K562 (cell line): ENCODE measurements around the gene FOSL1. TPM values are rescaled to one million over a fixed set of nuclear protein-coding genes. Genes with fewer than 3 reads are reported as not detected.

Experiments
- CAMTA2 ChIP-seq: fragments of 250-450 bp; sonication (Bioruptor Pico); conservative IDR thresholded peaks from 2 replicates; pipeline ENCODE4 v1.5.1; 2022
- POLR2AphosphoS2 ChIP-seq: IDR thresholded peaks from 2 replicates; pipeline ENCODE4 v1.6.1; 2012; ENCODE audit warnings: low read length, improper control_type of control experiment
- POU5F1 ChIP-seq: fragments of 150-350 bp; IDR thresholded peaks from 2 replicates; pipeline ENCODE4 v1.6.1; 2014; ENCODE audit warnings: borderline replicate concordance, low read length, low read depth, mild to moderate bottlenecking; ENCODE audit not compliant: partially characterized antibody
- PRPF4 ChIP-seq: fragments of 200-400 bp; formaldehyde crosslinking; IDR thresholded peaks from one replicate; pipeline ENCODE4 v1.6.1; 2017; ENCODE audit warnings: low read length, low read depth, mild to moderate bottlenecking; ENCODE audit not compliant: insufficient read depth, poor library complexity, severe bottlenecking
- RAD51 ChIP-seq: fragments of 450-650 bp; IDR thresholded peaks from 2 replicates; pipeline ENCODE4 v1.7.1; 2016; ENCODE audit warnings: low read depth, mild to moderate bottlenecking, borderline replicate concordance
- SIRT6 ChIP-seq: IDR thresholded peaks from one replicate; pipeline ENCODE4 v1.6.1; 2012; ENCODE audit warnings: low read depth, mild to moderate bottlenecking, control low read depth, inconsistent platforms, low read length, moderate library complexity
- SMAD4 ChIP-seq: fragments of 250-450 bp; sonication (Bioruptor Pico); conservative IDR thresholded peaks from 2 replicates; pipeline ENCODE4 v1.8.0; 2021; ENCODE audit warnings: inconsistent platforms, mild to moderate bottlenecking, moderate library complexity
- TSC22D4 ChIP-seq: fragments of 450-650 bp; IDR thresholded peaks from 2 replicates; pipeline ENCODE4 v1.6.1; 2016; ENCODE audit warnings: missing genetic modification characterization, missing biosample characterization, control low read depth
- polyA plus RNA-seq, 8 experiments: library from polyadenylated mRNA; depleted of rRNA in 4 of 8; stranded (reverse) in 5 of 8; unstranded in 3 of 8; fragments of >200 nt; fragmentation: Nextera tagmentation in 2 of 8; fragmentation: Illumina TruSeq in 1 of 8; extraction: Ambion mirVana in 2 of 8; extraction: Trizol in 1 of 8; gene quantifications; 2 replicates each; pipeline versions ENCODE4 v1.2.1 to v1.2.3, GENCODE V29; 2011 to 2014; ENCODE audit warnings: inconsistent platforms in 1 of 8, missing spikeins in 1 of 8
- total RNA-seq, 7 experiments: library from RNA; depleted of rRNA in 6 of 7; stranded (reverse); fragments of >200 nt in 6 of 7; fragmentation: Illumina TruSeq in 2 of 7; extraction: Trizol in 2 of 7; gene quantifications; 2 replicates each; pipeline versions ENCODE4 v1.2.1 to v1.2.3, GENCODE V29; 2011 to 2021; ENCODE audit warnings: low replicate concordance in 1 of 7
- TF ChIP-seq, protein P1 (sequence below): fragments of 200-600 bp; sonication (generic); IDR thresholded peaks from one replicate; pipeline ENCODE4 v1.6.1; 2012; ENCODE audit warnings: mild to moderate bottlenecking, low read depth, low read length, inconsistent platforms
- TF ChIP-seq, protein P2 (sequence below): fragments of 450-650 bp; IDR thresholded peaks from 2 replicates; pipeline ENCODE4 v1.6.1; 2017; ENCODE audit warnings: antibody characterized with exemption

The FOSL1 gene
- total and polyA plus RNA-seq, 9 of the 15 experiments (the other 6 are each of a cell fraction or from before 2014, with no cell fraction given), result 3.5 to 39.6 (median 10.0) TPM

DNA sequence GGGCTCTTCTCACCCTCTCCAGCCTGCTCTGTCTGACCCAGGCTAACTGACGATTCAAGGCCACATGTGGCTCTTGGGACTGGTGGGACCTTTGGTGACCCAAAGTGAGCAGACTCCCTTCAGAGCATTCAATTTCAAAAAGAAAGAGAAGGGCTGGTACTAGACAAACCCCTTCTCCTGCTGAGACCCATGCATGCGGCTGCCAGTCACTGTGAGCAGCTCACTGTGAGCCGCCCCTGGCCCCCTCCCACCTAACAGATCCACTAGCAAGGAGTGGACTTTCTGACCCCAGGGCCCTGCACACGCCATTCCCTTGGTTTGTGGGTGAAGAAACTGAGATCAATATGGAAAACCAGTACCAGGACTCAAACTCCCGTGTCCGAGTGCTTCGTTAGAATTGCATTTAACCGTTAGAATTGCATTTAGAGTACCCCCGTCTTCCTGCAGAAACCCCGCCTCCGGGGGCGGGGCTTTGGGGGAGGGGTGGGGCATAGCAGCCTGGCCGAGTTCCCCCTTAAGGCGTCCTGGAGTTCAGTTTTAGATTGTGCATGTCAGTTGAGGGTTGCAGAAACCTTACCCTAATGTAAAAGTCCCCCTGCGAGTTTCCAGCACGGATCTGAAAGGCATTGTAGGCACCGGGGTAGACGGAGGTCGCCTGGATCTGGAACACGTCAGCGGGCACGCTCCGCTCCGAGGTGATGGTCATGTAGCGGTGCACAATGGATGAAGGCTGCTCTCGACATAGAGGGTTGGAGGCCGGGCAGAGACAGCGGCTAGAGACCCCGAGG lies 32.7 kb downstream of the FOSL1 start (continued):
- TF ChIP-seq, protein P1, sequence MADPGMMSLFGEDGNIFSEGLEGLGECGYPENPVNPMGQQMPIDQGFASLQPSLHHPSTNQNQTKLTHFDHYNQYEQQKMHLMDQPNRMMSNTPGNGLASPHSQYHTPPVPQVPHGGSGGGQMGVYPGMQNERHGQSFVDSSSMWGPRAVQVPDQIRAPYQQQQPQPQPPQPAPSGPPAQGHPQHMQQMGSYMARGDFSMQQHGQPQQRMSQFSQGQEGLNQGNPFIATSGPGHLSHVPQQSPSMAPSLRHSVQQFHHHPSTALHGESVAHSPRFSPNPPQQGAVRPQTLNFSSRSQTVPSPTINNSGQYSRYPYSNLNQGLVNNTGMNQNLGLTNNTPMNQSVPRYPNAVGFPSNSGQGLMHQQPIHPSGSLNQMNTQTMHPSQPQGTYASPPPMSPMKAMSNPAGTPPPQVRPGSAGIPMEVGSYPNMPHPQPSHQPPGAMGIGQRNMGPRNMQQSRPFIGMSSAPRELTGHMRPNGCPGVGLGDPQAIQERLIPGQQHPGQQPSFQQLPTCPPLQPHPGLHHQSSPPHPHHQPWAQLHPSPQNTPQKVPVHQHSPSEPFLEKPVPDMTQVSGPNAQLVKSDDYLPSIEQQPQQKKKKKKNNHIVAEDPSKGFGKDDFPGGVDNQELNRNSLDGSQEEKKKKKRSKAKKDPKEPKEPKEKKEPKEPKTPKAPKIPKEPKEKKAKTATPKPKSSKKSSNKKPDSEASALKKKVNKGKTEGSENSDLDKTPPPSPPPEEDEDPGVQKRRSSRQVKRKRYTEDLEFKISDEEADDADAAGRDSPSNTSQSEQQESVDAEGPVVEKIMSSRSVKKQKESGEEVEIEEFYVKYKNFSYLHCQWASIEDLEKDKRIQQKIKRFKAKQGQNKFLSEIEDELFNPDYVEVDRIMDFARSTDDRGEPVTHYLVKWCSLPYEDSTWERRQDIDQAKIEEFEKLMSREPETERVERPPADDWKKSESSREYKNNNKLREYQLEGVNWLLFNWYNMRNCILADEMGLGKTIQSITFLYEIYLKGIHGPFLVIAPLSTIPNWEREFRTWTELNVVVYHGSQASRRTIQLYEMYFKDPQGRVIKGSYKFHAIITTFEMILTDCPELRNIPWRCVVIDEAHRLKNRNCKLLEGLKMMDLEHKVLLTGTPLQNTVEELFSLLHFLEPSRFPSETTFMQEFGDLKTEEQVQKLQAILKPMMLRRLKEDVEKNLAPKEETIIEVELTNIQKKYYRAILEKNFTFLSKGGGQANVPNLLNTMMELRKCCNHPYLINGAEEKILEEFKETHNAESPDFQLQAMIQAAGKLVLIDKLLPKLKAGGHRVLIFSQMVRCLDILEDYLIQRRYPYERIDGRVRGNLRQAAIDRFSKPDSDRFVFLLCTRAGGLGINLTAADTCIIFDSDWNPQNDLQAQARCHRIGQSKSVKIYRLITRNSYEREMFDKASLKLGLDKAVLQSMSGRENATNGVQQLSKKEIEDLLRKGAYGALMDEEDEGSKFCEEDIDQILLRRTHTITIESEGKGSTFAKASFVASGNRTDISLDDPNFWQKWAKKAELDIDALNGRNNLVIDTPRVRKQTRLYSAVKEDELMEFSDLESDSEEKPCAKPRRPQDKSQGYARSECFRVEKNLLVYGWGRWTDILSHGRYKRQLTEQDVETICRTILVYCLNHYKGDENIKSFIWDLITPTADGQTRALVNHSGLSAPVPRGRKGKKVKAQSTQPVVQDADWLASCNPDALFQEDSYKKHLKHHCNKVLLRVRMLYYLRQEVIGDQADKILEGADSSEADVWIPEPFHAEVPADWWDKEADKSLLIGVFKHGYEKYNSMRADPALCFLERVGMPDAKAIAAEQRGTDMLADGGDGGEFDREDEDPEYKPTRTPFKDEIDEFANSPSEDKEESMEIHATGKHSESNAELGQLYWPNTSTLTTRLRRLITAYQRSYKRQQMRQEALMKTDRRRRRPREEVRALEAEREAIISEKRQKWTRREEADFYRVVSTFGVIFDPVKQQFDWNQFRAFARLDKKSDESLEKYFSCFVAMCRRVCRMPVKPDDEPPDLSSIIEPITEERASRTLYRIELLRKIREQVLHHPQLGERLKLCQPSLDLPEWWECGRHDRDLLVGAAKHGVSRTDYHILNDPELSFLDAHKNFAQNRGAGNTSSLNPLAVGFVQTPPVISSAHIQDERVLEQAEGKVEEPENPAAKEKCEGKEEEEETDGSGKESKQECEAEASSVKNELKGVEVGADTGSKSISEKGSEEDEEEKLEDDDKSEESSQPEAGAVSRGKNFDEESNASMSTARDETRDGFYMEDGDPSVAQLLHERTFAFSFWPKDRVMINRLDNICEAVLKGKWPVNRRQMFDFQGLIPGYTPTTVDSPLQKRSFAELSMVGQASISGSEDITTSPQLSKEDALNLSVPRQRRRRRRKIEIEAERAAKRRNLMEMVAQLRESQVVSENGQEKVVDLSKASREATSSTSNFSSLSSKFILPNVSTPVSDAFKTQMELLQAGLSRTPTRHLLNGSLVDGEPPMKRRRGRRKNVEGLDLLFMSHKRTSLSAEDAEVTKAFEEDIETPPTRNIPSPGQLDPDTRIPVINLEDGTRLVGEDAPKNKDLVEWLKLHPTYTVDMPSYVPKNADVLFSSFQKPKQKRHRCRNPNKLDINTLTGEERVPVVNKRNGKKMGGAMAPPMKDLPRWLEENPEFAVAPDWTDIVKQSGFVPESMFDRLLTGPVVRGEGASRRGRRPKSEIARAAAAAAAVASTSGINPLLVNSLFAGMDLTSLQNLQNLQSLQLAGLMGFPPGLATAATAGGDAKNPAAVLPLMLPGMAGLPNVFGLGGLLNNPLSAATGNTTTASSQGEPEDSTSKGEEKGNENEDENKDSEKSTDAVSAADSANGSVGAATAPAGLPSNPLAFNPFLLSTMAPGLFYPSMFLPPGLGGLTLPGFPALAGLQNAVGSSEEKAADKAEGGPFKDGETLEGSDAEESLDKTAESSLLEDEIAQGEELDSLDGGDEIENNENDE, result no peak
- TF ChIP-seq PRPF4 (no peak), SMAD4 (peak; percentile 59), POLR2AphosphoS2 (peak; percentile 89), SIRT6 (no peak), RAD51 (no peak), POU5F1 (no peak), CAMTA2 (no peak), TSC22D4 (tag) (no peak)
- TF ChIP-seq, protein P2, sequence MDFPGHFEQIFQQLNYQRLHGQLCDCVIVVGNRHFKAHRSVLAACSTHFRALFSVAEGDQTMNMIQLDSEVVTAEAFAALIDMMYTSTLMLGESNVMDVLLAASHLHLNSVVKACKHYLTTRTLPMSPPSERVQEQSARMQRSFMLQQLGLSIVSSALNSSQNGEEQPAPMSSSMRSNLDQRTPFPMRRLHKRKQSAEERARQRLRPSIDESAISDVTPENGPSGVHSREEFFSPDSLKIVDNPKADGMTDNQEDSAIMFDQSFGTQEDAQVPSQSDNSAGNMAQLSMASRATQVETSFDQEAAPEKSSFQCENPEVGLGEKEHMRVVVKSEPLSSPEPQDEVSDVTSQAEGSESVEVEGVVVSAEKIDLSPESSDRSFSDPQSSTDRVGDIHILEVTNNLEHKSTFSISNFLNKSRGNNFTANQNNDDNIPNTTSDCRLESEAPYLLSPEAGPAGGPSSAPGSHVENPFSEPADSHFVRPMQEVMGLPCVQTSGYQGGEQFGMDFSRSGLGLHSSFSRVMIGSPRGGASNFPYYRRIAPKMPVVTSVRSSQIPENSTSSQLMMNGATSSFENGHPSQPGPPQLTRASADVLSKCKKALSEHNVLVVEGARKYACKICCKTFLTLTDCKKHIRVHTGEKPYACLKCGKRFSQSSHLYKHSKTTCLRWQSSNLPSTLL, result no peak
